Endothelial cell of umbilical vein (primary cell): ENCODE measurements around the gene RGSL1.

Source experiments
- CTCF ChIP-seq, 2 donors: IDR thresholded peaks; 1 replicate in 1 of 2; 2 replicates in 1 of 2; pipeline ENCODE4 v1.5.1; 2011; ENCODE audit warnings: low read length in 2 of 2, mild to moderate bottlenecking in 2 of 2, moderate library complexity in 2 of 2, control low read depth in 1 of 2, inconsistent platforms in 1 of 2, low read depth in 1 of 2; ENCODE audit not compliant: insufficient read depth in 1 of 2; ENCODE audit errors: extremely low read depth in 1 of 2
- EZH2 ChIP-seq: IDR thresholded peaks from 2 replicates; pipeline ENCODE4 v1.6.1; 2012; ENCODE audit warnings: borderline replicate concordance, low read depth, mild to moderate bottlenecking, moderate library complexity, low read length, inconsistent platforms; ENCODE audit not compliant: severe bottlenecking
- FOS ChIP-seq: IDR thresholded peaks from 2 replicates; pipeline ENCODE4 v1.6.1; 2011; ENCODE audit warnings: mild to moderate bottlenecking, low read length, moderate library complexity, borderline replicate concordance; ENCODE audit not compliant: insufficient read depth
- JUN ChIP-seq: IDR thresholded peaks from 2 replicates; pipeline ENCODE4 v1.6.1; 2011; ENCODE audit warnings: borderline replicate concordance, low read depth; ENCODE audit not compliant: insufficient read length, insufficient read depth
- MAX ChIP-seq: IDR thresholded peaks from 2 replicates; pipeline ENCODE4 v1.6.1; 2011; ENCODE audit not compliant: insufficient read depth, insufficient read length
- MYC ChIP-seq: IDR thresholded peaks from one replicate; pipeline ENCODE4 v1.6.1; 2011; ENCODE audit warnings: mild to moderate bottlenecking, low read depth, low read length
- POLR2A ChIP-seq: IDR thresholded peaks from 2 replicates; pipeline ENCODE4 v1.6.1; 2012; ENCODE audit warnings: low read depth, mild to moderate bottlenecking, control low read depth, low read length
- POLR2AphosphoS5 ChIP-seq: IDR thresholded peaks from 2 replicates; pipeline ENCODE4 v1.6.1; 2012; ENCODE audit warnings: low read depth, mild to moderate bottlenecking, control low read depth, low read length, moderate library complexity; ENCODE audit not compliant: insufficient read depth

GRCh38 chr1:182555493-182555892 is 105.5 kb downstream of the RGSL1 start:
- TF ChIP-seq CTCF (IDR thresholded peaks at IDR 0.05; ENCODE audit: extremely low read depth in 1 of 2, insufficient read depth in 1 of 2, low read depth in 1 of 2, low read length in 2 of 2): no peak
- no peak for TF ChIP-seq POLR2AphosphoS5
- TF ChIP-seq EZH2: no peak
- TF ChIP-seq POLR2A: no peak
- no peak for TF ChIP-seq MYC
- no peak for TF ChIP-seq FOS
- TF ChIP-seq MAX: no peak
- TF ChIP-seq JUN: no peak
